Spleen (tissue), 7 donors: ENCODE data around the gene PXT1.

Source experiments
- CTCF ChIP-seq, 11 experiments: fragments of 200-600 bp in 7 of 11; fragments of 450-650 bp in 4 of 11; sonication (generic) in 4 of 11; IDR thresholded peaks in 8 of 11; conservative IDR thresholded peaks in 3 of 11; 1 replicate in 7 of 11; 2 replicates in 4 of 11; pipeline versions ENCODE4 v1.4.0 to v1.8.0; 2016 to 2021; ENCODE audit warnings: antibody characterized with exemption in 11 of 11, inconsistent platforms in 4 of 11, mild to moderate bottlenecking in 1 of 11
- POLR2A ChIP-seq, 3 donors: fragments of 450-650 bp; IDR thresholded peaks; one replicate each; pipeline ENCODE4 v1.5.1; 2017; ENCODE audit warnings: antibody characterized with exemption in 3 of 3, mild to moderate bottlenecking in 1 of 3
- POLR2AphosphoS5 ChIP-seq, 3 donors: sonication (generic); formaldehyde crosslinking; IDR thresholded peaks; one replicate each; pipeline ENCODE4 v1.5.1; 2017; ENCODE audit warnings: antibody characterized with exemption in 3 of 3
- donor health status: DM: no; HTN: no; CAD: no; lungs with moderate emphysema.
- donor health status: DM: no; HTN: no; CAD: no.
- donor health status: DM: no; HTN: no; CAD: no.

GRCh38 chr6:36374194-36374593 lies 68.5 kb downstream of the PXT1 start:
- no peak for TF ChIP-seq CTCF (IDR thresholded peaks at IDR 0.05 in 8 of 11, conservative IDR thresholded peaks at IDR 0.05 in 3 of 11)
- no peak for TF ChIP-seq POLR2A (IDR thresholded peaks at IDR 0.05)
- TF ChIP-seq POLR2AphosphoS5 (IDR thresholded peaks at IDR 0.05), result no peak
